GM19193 (cell line): Measurements from ENCODE around the gene DIP2C.

Experiments
- POLR2A ChIP-seq: IDR thresholded peaks from 4 replicates; pipeline ENCODE4 v1.6.1; 2011; ENCODE audit not compliant: insufficient read depth, insufficient read length; ENCODE audit errors: extremely low read depth

DIP2C gene

DNA sequence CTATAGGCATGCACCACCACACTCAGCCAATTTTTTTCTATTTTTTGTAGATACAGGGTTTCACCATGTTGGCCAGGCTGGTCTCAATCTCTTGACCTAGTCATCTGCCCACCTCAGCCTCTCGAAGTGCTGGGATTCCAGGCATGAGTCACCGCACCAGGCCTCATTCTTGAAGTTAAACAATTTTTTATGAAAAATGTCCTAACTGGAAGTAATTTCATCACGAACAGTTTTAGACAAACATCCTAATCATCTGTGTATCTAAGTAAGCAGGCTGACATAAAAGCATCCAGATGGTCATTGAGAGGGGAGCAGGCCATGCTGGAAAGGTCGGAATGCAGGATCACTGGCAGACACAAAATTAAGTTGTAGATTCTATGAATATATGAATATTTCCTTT lies 285.1 kb downstream of the DIP2C start:
- TF ChIP-seq POLR2A, result no peak

GRCh38 chr10:398954-399353 lies 290.5 kb downstream of the DIP2C start:
- TF ChIP-seq POLR2A, result no peak

- no peak for TF ChIP-seq POLR2A
Observed at GRCh38 chr10:397321-398068, 292.0 kb downstream of the DIP2C start.

GRCh38 chr10:396535-397220 lies 292.8 kb downstream of the DIP2C start:
- no peak for TF ChIP-seq POLR2A

GRCh38 chr10:396107-396506 lies 293.4 kb downstream of the DIP2C start:
- no peak for TF ChIP-seq POLR2A

DNA sequence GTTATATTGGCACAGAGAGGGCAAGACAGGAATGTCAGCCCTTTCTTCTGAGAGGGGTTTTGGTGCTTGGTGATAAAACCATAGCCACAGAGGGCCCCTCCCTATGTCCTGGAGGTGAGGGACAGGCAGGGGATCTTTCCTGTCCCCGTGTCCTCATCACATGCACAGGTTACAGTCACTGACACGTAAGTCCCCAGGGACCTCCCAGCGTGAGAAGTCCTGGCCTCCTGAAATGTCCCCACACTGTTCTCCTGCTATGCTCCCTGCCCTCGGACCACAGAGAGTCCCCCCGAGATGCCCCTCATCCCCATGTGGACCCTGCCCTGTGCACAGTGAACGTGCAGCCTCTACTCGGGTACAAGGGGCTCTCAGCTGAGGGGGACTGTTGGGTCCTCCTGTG lies 293.8 kb downstream of the DIP2C start:
- TF ChIP-seq POLR2A, result no peak

DNA sequence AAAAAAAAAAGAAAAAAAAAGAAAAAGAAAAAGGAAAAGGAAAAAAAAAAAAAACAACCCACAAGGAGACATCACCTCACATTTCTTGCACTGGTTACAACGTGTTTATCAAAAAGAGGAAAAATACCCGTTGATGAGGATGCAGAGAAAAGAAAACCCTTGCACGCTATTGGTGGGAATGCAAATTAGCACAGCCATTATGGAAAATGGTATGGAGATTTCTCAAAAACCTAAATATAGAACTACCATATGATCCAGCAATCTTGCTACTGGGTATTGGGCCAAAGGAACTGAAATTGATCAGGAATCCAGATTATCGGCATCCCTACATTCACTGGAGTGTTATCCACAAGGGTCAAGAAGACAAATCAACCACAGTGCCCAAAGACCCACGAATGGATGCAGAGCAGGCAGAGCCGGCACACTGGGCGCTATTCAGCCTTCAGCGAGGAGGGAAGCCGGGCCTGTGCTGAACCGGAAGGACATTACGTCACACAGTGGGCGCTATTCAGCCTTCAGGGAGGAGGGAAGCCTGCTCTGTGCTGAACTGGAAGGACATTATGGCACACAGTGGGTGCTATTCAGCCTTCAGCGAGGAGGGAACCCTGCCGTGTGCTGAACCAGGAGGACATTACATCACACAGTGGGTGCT lies 295.6 kb downstream of the DIP2C start:
- TF ChIP-seq POLR2A, result no peak

DNA sequence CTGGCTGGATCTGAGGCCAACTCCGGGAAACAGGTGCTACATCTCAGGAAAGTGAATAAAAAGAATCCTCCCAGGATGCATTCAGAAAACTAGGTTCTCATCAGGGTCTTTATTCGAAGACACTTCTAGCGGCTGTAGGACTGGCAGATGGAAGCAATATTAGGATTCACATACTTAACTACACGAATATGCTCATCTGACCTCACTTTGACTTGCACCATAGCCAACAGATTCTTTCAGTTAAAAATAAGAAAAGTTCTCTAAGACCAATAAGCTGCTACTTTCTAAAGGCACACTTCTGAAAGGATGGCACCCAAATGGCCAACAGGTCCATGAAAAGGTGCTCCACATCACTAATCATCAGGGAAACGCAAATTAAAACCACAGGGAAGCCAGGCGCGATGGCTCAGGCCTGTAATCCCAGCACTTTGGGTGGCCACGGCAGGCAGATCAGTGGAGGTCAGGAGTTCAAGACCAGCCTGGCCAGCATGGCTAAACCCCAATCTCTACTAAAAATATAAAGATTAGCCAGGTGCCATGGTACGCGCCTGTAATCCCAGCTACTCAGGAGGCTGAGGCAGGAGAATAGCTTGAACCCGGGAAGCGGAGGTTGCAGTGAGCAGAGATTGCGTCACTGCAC lies 296.2 kb downstream of the DIP2C start:
- no peak for TF ChIP-seq POLR2A

DNA sequence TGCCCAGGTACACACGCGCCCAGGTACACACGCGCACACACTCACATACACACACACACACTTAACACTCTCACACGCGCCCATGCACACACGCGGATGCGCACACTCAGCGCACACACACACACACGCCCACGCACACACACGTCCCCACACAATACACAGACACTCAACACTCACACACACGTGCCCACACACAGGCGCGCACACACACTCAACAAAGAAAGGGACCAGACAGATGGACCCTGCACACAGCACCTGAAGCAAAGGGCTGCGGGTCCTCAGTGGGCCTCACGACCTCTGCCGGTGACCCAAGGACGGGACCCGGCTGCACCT lies 296.8 kb downstream of the DIP2C start:
- TF ChIP-seq POLR2A, result no peak

DNA sequence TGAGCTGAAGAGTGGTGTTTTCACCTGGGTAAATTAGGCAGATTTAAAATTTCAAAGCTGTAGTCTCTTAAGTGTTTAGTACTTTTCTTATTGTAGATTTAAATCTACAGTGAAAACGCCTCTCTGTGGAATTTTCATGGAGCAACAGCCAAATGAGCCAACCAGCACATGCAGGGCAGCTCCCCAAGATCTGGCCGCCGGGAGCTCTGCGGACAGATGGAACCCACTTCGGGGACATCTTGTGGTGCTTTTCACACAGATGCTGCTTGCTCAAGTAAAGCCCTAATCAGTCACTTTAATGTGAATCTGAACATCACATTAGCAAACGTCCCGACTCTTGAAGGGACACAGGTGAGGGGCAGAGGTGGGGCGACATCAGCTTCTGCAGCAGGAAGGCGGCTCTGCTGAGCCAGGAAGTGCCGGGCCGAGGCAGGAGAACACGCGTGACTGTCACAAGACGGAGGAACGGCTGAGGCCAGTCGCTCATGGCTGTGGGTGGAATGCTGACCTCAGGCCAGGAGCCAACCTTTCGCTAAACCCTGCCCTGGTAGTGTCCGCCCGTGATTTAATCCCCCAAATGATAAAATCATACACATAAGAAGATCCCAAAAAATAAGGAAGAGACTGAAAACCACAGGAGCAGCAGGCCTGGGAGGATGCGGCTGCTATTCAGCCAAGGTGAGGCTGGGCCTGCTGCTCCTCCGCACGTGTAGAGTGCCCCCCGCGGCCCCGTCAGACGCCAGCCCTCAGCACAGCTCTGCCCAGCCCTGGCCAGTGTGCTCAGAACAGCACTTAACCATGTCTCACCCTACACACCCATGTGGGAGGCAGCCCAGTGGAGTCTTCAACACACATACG lies 297.4 kb downstream of the DIP2C start:
- no peak for TF ChIP-seq POLR2A

DNA sequence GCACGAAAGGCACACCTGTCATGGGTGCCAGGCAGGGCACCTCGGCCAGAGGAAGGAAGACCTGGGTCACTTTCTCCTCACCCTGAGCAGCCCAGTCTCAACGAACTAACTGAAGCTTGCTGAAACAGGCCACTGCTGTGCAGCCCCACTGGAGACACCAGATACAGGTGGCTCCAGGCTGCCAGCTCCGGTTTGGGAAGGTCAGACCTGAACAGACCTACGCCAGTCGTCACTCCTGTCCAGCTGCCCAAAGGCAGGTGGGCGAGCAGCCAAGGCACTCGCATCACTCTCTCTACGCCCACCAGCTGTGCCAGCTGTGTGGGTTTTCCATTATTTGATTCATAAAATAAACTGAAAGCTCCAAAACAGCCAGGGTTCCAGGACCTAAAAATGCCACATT lies 298.2 kb downstream of the DIP2C start:
- no peak for TF ChIP-seq POLR2A

GRCh38 chr10:390449-391100 lies 298.9 kb downstream of the DIP2C start:
- no peak for TF ChIP-seq POLR2A

DNA sequence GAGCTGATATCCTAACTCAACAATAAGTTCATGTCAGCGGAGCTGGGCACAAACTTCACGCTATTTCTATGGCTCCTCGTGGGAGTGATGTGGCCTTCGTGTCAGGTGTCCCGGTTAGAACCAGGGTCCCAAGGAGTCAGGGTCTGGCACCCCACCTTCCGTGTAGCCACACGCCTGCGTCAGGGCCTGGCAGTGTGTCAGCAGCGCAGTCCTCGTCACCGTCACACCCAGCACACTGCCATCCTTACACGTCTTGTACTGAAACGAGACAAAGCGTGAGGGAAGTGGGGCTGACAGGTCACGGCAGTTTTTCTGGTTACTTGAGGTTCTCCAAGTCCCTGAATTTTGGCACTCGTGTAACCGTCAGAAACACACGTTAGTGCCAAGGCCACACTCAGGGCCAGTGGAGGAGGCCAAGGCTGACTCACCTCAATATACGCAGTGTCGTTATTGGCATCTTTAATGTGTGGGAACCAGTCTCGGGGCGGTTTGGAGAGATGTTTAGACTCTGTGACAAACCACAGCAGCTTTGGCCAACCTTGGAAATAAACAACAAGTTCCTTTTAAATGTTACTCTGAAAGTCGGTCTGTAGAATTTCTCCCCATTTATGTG lies 299.5 kb downstream of the DIP2C start:
- TF ChIP-seq POLR2A, result no peak

- no peak for TF ChIP-seq POLR2A
Observed at GRCh38 chr10:389261-389790, 300.1 kb downstream of the DIP2C start.

- no peak for TF ChIP-seq POLR2A
Observed at GRCh38 chr10:388661-389045, 300.8 kb downstream of the DIP2C start.
